Adrenal gland (tissue), 12 donors: ENCODE results near the gene STX2. TPM values are rescaled to one million over a fixed set of nuclear protein-coding genes. Genes with fewer than 3 reads are reported as not detected.

Source experiments
- DNase-seq, 7 donors: peaks; one replicate each; pipeline ENCODE4 v3.0.0-alpha.2; 2019 to 2020
- H3K27ac ChIP-seq, 5 donors: fragments of 200-600 bp; sonication (generic) in 4 of 5; 1 replicate in 3 of 5; 2 replicates in 2 of 5; pipeline versions ENCODE4 v1.5.1 to v1.8.0; 2016 to 2020; ENCODE audit warnings: mild to moderate bottlenecking in 1 of 5
- H3K27me3 ChIP-seq: fragments of 200-600 bp; 2 replicates; pipeline ENCODE4 v1.8.0; 2021
- H3K36me3 ChIP-seq, 2 donors: fragments of 200-600 bp; replicated peaks in 1 of 2; 1 replicate in 1 of 2; 2 replicates in 1 of 2; pipeline versions ENCODE4 v1.5.1 to v1.8.0; 2018 to 2022
- H3K4me1 ChIP-seq, 2 donors: fragments of 200-600 bp; replicated peaks in 1 of 2; 1 replicate in 1 of 2; 2 replicates in 1 of 2; pipeline versions ENCODE4 v1.5.1 to v1.8.0; 2018 to 2021
- H3K4me3 ChIP-seq, 4 donors: fragments of 200-600 bp; sonication (generic) in 3 of 4; one replicate each; pipeline ENCODE4 v1.5.1; 2016 to 2018
- H3K9me3 ChIP-seq, 3 donors: fragments of 200-600 bp; sonication (generic) in 1 of 3; replicated peaks in 1 of 3; 1 replicate in 2 of 3; 2 replicates in 1 of 3; pipeline versions ENCODE4 v1.5.1 to v1.8.0; 2016 to 2021
- CTCF ChIP-seq, 6 experiments: fragments of 450-650 bp in 4 of 6; fragments of 200-600 bp in 2 of 6; sonication (generic) in 1 of 6; IDR thresholded peaks; 1 replicate in 5 of 6; 2 replicates in 1 of 6; pipeline versions ENCODE4 v1.5.1 to v1.8.0; 2016 to 2021; ENCODE audit warnings: antibody characterized with exemption in 6 of 6, mild to moderate bottlenecking in 2 of 6, moderate library complexity in 1 of 6
- POLR2A ChIP-seq, 2 donors: fragments of 450-650 bp; IDR thresholded peaks; one replicate each; pipeline ENCODE4 v1.6.1; 2017; ENCODE audit warnings: antibody characterized with exemption in 2 of 2, mild to moderate bottlenecking in 2 of 2, moderate library complexity in 1 of 2
- WGBS, 4 donors: extraction: QIAGEN DNeasy Blood & Tissue Kit in 2 of 4; methylation state at CpG; one replicate each; pipeline versions ENCODE4 v1.1.5 to v1.1.7; 2013 to 2017; 5-methylcytosine and 5-hydroxymethylcytosine counted together
- intact Hi-C, 2 donors: fragments of 100-400 bp; cut with DNase I; formaldehyde crosslinking; loops; one replicate each; pipeline versions ENCODE4 v1.14.1 to v1.15.0; 2022 to 2023
- polyA plus RNA-seq, 3 donors: library from polyadenylated mRNA; stranded (reverse); fragments of 200-250 nt in 2 of 3; fragments of 350-450 nt in 1 of 3; fragmentation: Illumina TruSeq in 1 of 3; extraction: RNeasy Lipid Tissue Mini Kit (QIAGEN cat#74804) in 1 of 3; gene quantifications; one replicate each; pipeline ENCODE4 v1.2.3, GENCODE V29; 2013 to 2014
- total RNA-seq, 9 donors: library from RNA; depleted of rRNA in 4 of 9; stranded (reverse); fragments of >200 nt in 4 of 9; fragments of 120-200 nt in 1 of 9; fragmentation: NEBNext Ultra II Directional in 1 of 9; extraction: Animal tissue kit (Norgen Biotek cat#: 25700) in 1 of 9; gene quantifications; one replicate each; pipeline versions ENCODE4 v1.1.0 to v1.2.4, GENCODE V29; 2013 to 2023
- donor health status: healthy with polysubstance abuse.
- donor health status: Bipolar disorder and iron deficiency.
- donor health status: DM: yes; HTN: yes; CAD: no.
- donor health status: DM: no; HTN: no; CAD: no.
- donor health status: DM: no; HTN: no; CAD: no.
- donor health status: DM: yes; HTN: yes; CAD: no.

STX2 gene
- total and polyA plus RNA-seq, 12 donors: 8.3 to 23.8 (median 13.6) TPM

GRCh38 chr12:130746546-130746945 is 92.5 kb downstream of the STX2 start:
- TF ChIP-seq POLR2A (IDR thresholded peaks at IDR 0.05): no peak
- DNase-seq: peak in 1 of 7 donors; percentile 42
- no peaks in the 10 kb centered on the region for H3K9me3 ChIP-seq
- H3K4me1 ChIP-seq: no peaks in the 10 kb centered on the region
- no peak overlapping the region for H3K4me3 ChIP-seq
- H3K36me3 ChIP-seq: no peaks in the 10 kb centered on the region
- H3K27me3 ChIP-seq: no peaks in the 10 kb centered on the region
- intact Hi-C loops: no loop called here
- H3K27ac ChIP-seq: no peak overlapping the region
- 55 to 83% (median 69%) methylated on average over 6 to 9 of the region's 9 CpGs for WGBS, 4 donors

GRCh38 chr12:130745921-130746320 is 93.1 kb downstream of the STX2 start:
- intact Hi-C loops: no loop called here
- Histone ChIP-seq H3K4me3 (no peak overlapping the region), H3K36me3 (no peaks in the 10 kb centered on the region), H3K27ac (no peak overlapping the region), H3K9me3 (no peaks in the 10 kb centered on the region), H3K27me3 (no peaks in the 10 kb centered on the region), H3K4me1 (no peaks in the 10 kb centered on the region)
- TF ChIP-seq CTCF (IDR thresholded peaks at IDR 0.05): no peak
- no peak for TF ChIP-seq POLR2A (IDR thresholded peaks at IDR 0.05)
- peak in 1 of 7 donors; percentile 14 for DNase-seq
- 81 to 88% (median 85%) methylated on average over 4 of the region's 4 CpGs for WGBS, 4 donors

- WGBS, 4 donors: 57 to 74% (median 70%) methylated on average over 5 of the region's 5 CpGs
Measured at GRCh38 chr12:130744274-130744673, 94.8 kb downstream of the STX2 start.

GRCh38 chr12:130743606-130744005 is 95.4 kb downstream of the STX2 start:
- Histone ChIP-seq H3K4me3 (no peak overlapping the region), H3K36me3 (no peaks in the 10 kb centered on the region), H3K27me3 (peaks cover 10% of the 10 kb centered on the region), H3K9me3 (no peaks in the 10 kb centered on the region), H3K27ac (no peak overlapping the region), H3K4me1 (no peaks in the 10 kb centered on the region)
- TF ChIP-seq CTCF (IDR thresholded peaks at IDR 0.05) (no peak), POLR2A (IDR thresholded peaks at IDR 0.05) (no peak)
- 79 to 89% (median 82%) methylated on average over 5 of the region's 5 CpGs for WGBS, 4 donors
- no peak for DNase-seq
- intact Hi-C loops: no loop called here

More at GRCh38 chr12:130744274-130744673, 94.8 kb downstream of the STX2 start:
- Histone ChIP-seq H3K27me3 (peaks cover 8% of the 10 kb centered on the region), H3K4me3 (no peak overlapping the region), H3K27ac (no peak overlapping the region), H3K36me3 (no peaks in the 10 kb centered on the region), H3K4me1 (no peaks in the 10 kb centered on the region), H3K9me3 (no peaks in the 10 kb centered on the region)
- no peak for TF ChIP-seq CTCF (IDR thresholded peaks at IDR 0.05)
- no peak for TF ChIP-seq POLR2A (IDR thresholded peaks at IDR 0.05)
- peak in 1 of 7 donors; percentile 23 for DNase-seq
- intact Hi-C loops: no loop called here

GRCh38 chr12:130743176-130743575 is 95.9 kb downstream of the STX2 start:
- TF ChIP-seq POLR2A (IDR thresholded peaks at IDR 0.05) (no peak), CTCF (IDR thresholded peaks at IDR 0.05) (no peak)
- H3K27ac ChIP-seq: no peak overlapping the region
- peaks cover 10% of the 10 kb centered on the region for H3K27me3 ChIP-seq
- no peaks in the 10 kb centered on the region for H3K36me3 ChIP-seq
- no peaks in the 10 kb centered on the region for H3K9me3 ChIP-seq
- DNase-seq: peak in 1 of 7 donors; percentile 31
- WGBS, 4 donors: 72 to 80% (median 75%) methylated on average over 1 to 2 of the region's 2 CpGs
- no peak overlapping the region for H3K4me3 ChIP-seq
- no peaks in the 10 kb centered on the region for H3K4me1 ChIP-seq
- intact Hi-C loops: no loop called here
